H9 (cell line): Measurements from ENCODE around the gene TRIP6. TPM values are rescaled to one million over a fixed set of nuclear protein-coding genes. Genes with fewer than 3 reads are reported as not detected.

Experiments used
- DNase-seq: peaks from one replicate; pipeline ENCODE4 v3.0.0-alpha.2; 2017
- H2AFZ ChIP-seq: one replicate; pipeline ENCODE4 v1.6.1; 2013; ENCODE audit warnings: mild to moderate bottlenecking, low read length, control low read depth, moderate library complexity
- H2AK5ac ChIP-seq: 2 replicates; pipeline ENCODE4 v1.6.1; 2013; ENCODE audit warnings: low read length, control low read depth, mixed read lengths; ENCODE audit not compliant: insufficient read length
- H2BK120ac ChIP-seq: one replicate; pipeline ENCODE4 v1.6.1; 2013; ENCODE audit warnings: low read depth, mild to moderate bottlenecking, low read length, control low read depth, inconsistent platforms; ENCODE audit not compliant: poor library complexity, severe bottlenecking
- H2BK12ac ChIP-seq: 2 replicates; pipeline ENCODE4 v1.6.1; 2013; ENCODE audit warnings: low read length, control low read depth, mixed read lengths, low read depth; ENCODE audit not compliant: insufficient read length
- H2BK15ac ChIP-seq: 2 replicates; pipeline ENCODE4 v1.6.1; 2013; ENCODE audit warnings: low read depth, low read length, control low read depth
- H2BK20ac ChIP-seq: one replicate; pipeline ENCODE4 v1.6.1; 2013; ENCODE audit warnings: low read depth, mild to moderate bottlenecking, low read length, control low read depth, inconsistent platforms; ENCODE audit not compliant: poor library complexity, severe bottlenecking
- H2BK5ac ChIP-seq: 2 replicates; pipeline ENCODE4 v1.6.1; 2013; ENCODE audit warnings: low read length, control low read depth, mixed read lengths; ENCODE audit not compliant: insufficient read length
- H3K14ac ChIP-seq: 2 replicates; pipeline ENCODE4 v1.6.1; 2013; ENCODE audit warnings: low read length, control low read depth; ENCODE audit not compliant: insufficient read depth
- H3K18ac ChIP-seq: 2 replicates; pipeline ENCODE4 v1.6.1; 2013; ENCODE audit warnings: low read depth, mild to moderate bottlenecking, mixed read lengths, low read length, control low read depth; ENCODE audit not compliant: insufficient read length
- H3K23ac ChIP-seq: 2 replicates; pipeline ENCODE4 v1.6.1; 2013; ENCODE audit warnings: low read length, control low read depth, mixed read lengths, low read depth; ENCODE audit not compliant: insufficient read length
- H3K23me2 ChIP-seq: 2 replicates; pipeline ENCODE4 v1.6.1; 2013; ENCODE audit warnings: low read depth, mild to moderate bottlenecking, mixed read lengths, low read length, control low read depth; ENCODE audit not compliant: insufficient read length, poor library complexity, severe bottlenecking
- H3K27ac ChIP-seq: 2 replicates; pipeline ENCODE4 v1.5.1; 2013; ENCODE audit warnings: low read length, control low read depth, mixed read lengths, low read depth; ENCODE audit not compliant: insufficient read length
- H3K27me3 ChIP-seq: 2 replicates; pipeline ENCODE4 v1.6.1; 2013; ENCODE audit warnings: low read length, control low read depth, inconsistent platforms; ENCODE audit not compliant: insufficient read depth
- H3K4ac ChIP-seq: 2 replicates; pipeline ENCODE4 v1.6.1; 2013; ENCODE audit warnings: low read depth, mild to moderate bottlenecking, control low read depth, inconsistent platforms, low read length, moderate library complexity
- H3K4me1 ChIP-seq: 2 replicates; pipeline ENCODE4 v1.6.1; 2013; ENCODE audit warnings: low read length, control low read depth, inconsistent platforms; ENCODE audit not compliant: insufficient read depth
- H3K4me2 ChIP-seq: 2 replicates; pipeline ENCODE4 v1.6.1; 2013; ENCODE audit warnings: low read length, control low read depth, mixed read lengths; ENCODE audit not compliant: insufficient read length, insufficient read depth
- H3K56ac ChIP-seq: 2 replicates; pipeline ENCODE4 v1.6.1; 2013; ENCODE audit warnings: low read depth, mild to moderate bottlenecking, mixed read lengths, low read length, control low read depth; ENCODE audit not compliant: insufficient read length
- H3K79me1 ChIP-seq: 2 replicates; pipeline ENCODE4 v1.6.1; 2013; ENCODE audit warnings: low read depth, mild to moderate bottlenecking, moderate library complexity, low read length, control low read depth, inconsistent platforms; ENCODE audit not compliant: insufficient read depth, poor library complexity, severe bottlenecking
- H3K79me2 ChIP-seq: 2 replicates; pipeline ENCODE4 v1.6.1; 2013; ENCODE audit warnings: low read length, control low read depth, inconsistent platforms; ENCODE audit not compliant: insufficient read depth
- H3K9ac ChIP-seq: 2 replicates; pipeline ENCODE4 v1.6.1; 2013; ENCODE audit warnings: low read length, control low read depth, mixed read lengths; ENCODE audit not compliant: insufficient read length; ENCODE audit errors: extremely low read depth
- H3K9me3 ChIP-seq: one replicate; pipeline ENCODE4 v1.6.1; 2013; ENCODE audit warnings: low read depth, low read length, inconsistent platforms; ENCODE audit not compliant: control insufficient read depth
- H3T11ph ChIP-seq: one replicate; pipeline ENCODE4 v1.6.1; 2013; ENCODE audit warnings: mild to moderate bottlenecking, low read length, control low read depth, inconsistent platforms
- H4K20me1 ChIP-seq: one replicate; pipeline ENCODE4 v1.6.1; 2013; ENCODE audit not compliant: control insufficient read depth, insufficient read length, insufficient read depth
- H4K5ac ChIP-seq: 2 replicates; pipeline ENCODE4 v1.6.1; 2013; ENCODE audit warnings: low read depth, mild to moderate bottlenecking, mixed read lengths, low read length, control low read depth; ENCODE audit not compliant: insufficient read length
- H4K8ac ChIP-seq: replicated peaks from 2 replicates; pipeline ENCODE4 v1.6.1; 2013; ENCODE audit warnings: low read length, control low read depth, mixed read lengths, low read depth; ENCODE audit not compliant: insufficient read length
- H4K91ac ChIP-seq: 2 replicates; pipeline ENCODE4 v1.6.1; 2013; ENCODE audit warnings: low read depth, mild to moderate bottlenecking, moderate library complexity, mixed read lengths, low read length, control low read depth; ENCODE audit not compliant: insufficient read length
- H3K27ac Mint-ChIP-seq, 3 experiments: 2 replicates in 2 of 3; 3 replicates in 1 of 3; pipeline ENCODE4 v1.8.0; 2020 to 2021; ENCODE audit warnings: mixed read lengths in 3 of 3, mild to moderate bottlenecking in 1 of 3, moderate library complexity in 1 of 3
- H3K27me3 Mint-ChIP-seq: 2 replicates; pipeline ENCODE4 v1.8.0; 2021; ENCODE audit warnings: low read depth, mild to moderate bottlenecking, moderate library complexity, mixed read lengths
- H3K36me3 Mint-ChIP-seq, 3 experiments: 2 replicates in 2 of 3; 3 replicates in 1 of 3; pipeline ENCODE4 v1.8.0; 2020 to 2021; ENCODE audit warnings: low read depth in 3 of 3, mixed read lengths in 3 of 3; ENCODE audit not compliant: insufficient read depth in 1 of 3
- H3K4me1 Mint-ChIP-seq, 2 experiments: 2 replicates each; pipeline ENCODE4 v1.8.0; 2020; ENCODE audit warnings: mixed read lengths in 2 of 2
- H3K4me3 Mint-ChIP-seq, 2 experiments: 2 replicates in 1 of 2; 3 replicates in 1 of 2; pipeline ENCODE4 v1.8.0; 2020 to 2021; ENCODE audit warnings: mild to moderate bottlenecking in 2 of 2, mixed read lengths in 2 of 2, moderate library complexity in 1 of 2
- H3K9me3 Mint-ChIP-seq, 2 experiments: 2 replicates in 1 of 2; 3 replicates in 1 of 2; pipeline ENCODE4 v1.8.0; 2020; ENCODE audit warnings: mild to moderate bottlenecking in 2 of 2, mixed read lengths in 2 of 2, moderate library complexity in 1 of 2
- WGBS: extraction: QIAGEN DNeasy Blood & Tissue Kit; methylation state at CpG from one replicate; pipeline ENCODE4 v1.1.7; 2013; ENCODE audit warnings: missing lambda C conversion rate, low lambda C conversion rate, mixed read lengths; ENCODE audit not compliant: insufficient read length; ENCODE audit errors: extremely low coverage; 5-methylcytosine and 5-hydroxymethylcytosine counted together
- total RNA-seq: library from RNA; stranded (reverse); gene quantifications from 2 replicates; pipeline ENCODE4 v1.2.1, GENCODE V29; 2021
- TF ChIP-seq, protein P1 (sequence below): fragments of 200-600 bp; sonication (generic); conservative IDR thresholded peaks from 3 replicates; pipeline ENCODE4 v1.8.0; 2021; ENCODE audit warnings: antibody characterized with exemption, mild to moderate bottlenecking

Gene TRIP6
- total RNA-seq, 1 experiment from 2014 or later, result 122 TPM

DNA sequence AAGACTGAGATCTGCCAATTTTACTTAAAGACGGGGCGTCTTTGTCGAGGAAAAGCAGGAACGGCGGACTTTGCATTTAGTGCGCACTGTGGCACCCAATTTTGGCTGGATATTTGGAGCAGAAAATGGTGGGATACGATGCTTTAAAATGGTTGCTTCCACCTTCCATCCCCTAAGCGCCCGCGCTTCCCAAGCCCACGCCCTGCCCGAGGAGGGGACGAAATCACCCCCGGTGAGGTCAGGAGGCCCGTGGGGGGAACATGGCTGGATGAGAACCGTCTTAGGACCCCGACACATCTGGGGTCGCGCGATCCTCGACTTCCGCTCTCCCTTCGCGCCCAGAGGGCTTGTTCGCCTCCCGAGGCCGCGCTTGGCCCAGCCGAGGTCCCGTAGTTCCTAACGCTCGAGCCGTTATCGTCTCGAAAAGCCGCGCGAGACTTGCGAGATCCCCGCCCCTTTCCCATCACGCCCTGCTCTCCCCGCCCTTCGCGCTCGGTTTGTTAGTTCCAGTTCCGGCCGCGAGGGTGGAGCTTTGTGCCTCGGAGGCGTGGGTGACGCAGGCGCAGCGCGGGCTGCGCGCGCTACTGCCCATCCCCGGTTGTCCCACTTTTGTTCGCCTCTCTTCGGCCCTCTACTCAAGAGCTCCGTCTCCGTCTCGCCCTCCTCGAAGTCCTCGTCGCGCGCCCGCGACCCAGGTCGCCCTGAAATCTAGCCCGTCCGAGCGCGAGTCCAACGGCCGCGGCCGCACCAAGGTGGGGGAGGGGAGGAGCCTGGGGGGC is 7.6 kb downstream of the TRIP6 start, which contains the start of gene SRRT:
SRRT (plus strand) TSS at position 527 of the 779 bp plus-strand sequence. CDS start 488 bp downstream, outside the sequence.
- Histone ChIP-seq H3K27me3 (no peaks in the 10 kb centered on the region), H2AFZ (no peak within 1 kb of the TSS), H3K14ac (peak within 1 kb of the TSS; percentile 89), H3K9me3 (no peaks in the 10 kb centered on the region), H3K4ac (no peak within 1 kb of the TSS; the same call in 1 of the 2 replicates), H3K9ac (peak within 1 kb of the TSS; percentile 90), H2BK20ac (no peak within 1 kb of the TSS), H3K18ac (peak within 1 kb of the TSS; percentile 95), H3K23me2 (peaks cover 5% of the 10 kb centered on the region), H3K4me2 (peak within 1 kb of the TSS; percentile 78), H3K27ac (peak within 1 kb of the TSS; percentile 73), H2BK5ac (no peak within 1 kb of the TSS), H3T11ph (no peak within 1 kb of the TSS), H3K4me1 (no peaks in the 10 kb centered on the region; the same call in 1 of the 2 replicates), H3K23ac (no peak within 1 kb of the TSS), H2BK15ac (no peak within 1 kb of the TSS), H4K91ac (no peak within 1 kb of the TSS), H4K5ac (peak within 1 kb of the TSS; percentile 15), H4K20me1 (no peaks in the 10 kb centered on the region), H2AK5ac (no peak within 1 kb of the TSS), H4K8ac (no peak within 1 kb of the TSS), H2BK12ac (no peak within 1 kb of the TSS), H3K79me1 (no peaks in the 10 kb centered on the region), H2BK120ac (no peak within 1 kb of the TSS), H3K79me2 (peaks cover 34% of the 10 kb centered on the region; the same call in 1 of the 2 replicates), H3K56ac (no peak within 1 kb of the TSS)
- WGBS, result no CpG with 5 or more reads among the region's 79 CpGs
- DNase-seq, result peak; percentile 97
- Mint-ChIP-seq H3K27ac (peak within 1 kb of the TSS; percentile 99 to 100 (median 99)), H3K36me3 (peaks cover 55 to 93% (median 89%) of the 10 kb centered on the region in 3 experiments), H3K9me3 (no peaks in the 10 kb centered on the region), H3K4me1 (peaks cover 24% of the 10 kb centered on the region in 2 experiments), H3K27me3 (no peaks in the 10 kb centered on the region), H3K4me3 (peak within 1 kb of the TSS; percentile 99)
- TF ChIP-seq, protein P1, sequence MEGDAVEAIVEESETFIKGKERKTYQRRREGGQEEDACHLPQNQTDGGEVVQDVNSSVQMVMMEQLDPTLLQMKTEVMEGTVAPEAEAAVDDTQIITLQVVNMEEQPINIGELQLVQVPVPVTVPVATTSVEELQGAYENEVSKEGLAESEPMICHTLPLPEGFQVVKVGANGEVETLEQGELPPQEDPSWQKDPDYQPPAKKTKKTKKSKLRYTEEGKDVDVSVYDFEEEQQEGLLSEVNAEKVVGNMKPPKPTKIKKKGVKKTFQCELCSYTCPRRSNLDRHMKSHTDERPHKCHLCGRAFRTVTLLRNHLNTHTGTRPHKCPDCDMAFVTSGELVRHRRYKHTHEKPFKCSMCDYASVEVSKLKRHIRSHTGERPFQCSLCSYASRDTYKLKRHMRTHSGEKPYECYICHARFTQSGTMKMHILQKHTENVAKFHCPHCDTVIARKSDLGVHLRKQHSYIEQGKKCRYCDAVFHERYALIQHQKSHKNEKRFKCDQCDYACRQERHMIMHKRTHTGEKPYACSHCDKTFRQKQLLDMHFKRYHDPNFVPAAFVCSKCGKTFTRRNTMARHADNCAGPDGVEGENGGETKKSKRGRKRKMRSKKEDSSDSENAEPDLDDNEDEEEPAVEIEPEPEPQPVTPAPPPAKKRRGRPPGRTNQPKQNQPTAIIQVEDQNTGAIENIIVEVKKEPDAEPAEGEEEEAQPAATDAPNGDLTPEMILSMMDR, result peak; percentile 43; the same call in 2 of the 3 replicates
